Naive thymus-derived CD8-positive, alpha-beta T cell (primary cell): ENCODE measurements around the gene MICB. TPM values are rescaled to one million over a fixed set of nuclear protein-coding genes. Genes with fewer than 3 reads are reported as not detected.

Source experiments
- ATAC-seq, 2 donors: fragments of 150-1000 bp; cut with Tn5 transposase in 1 of 2; sonication (Bioruptor Pico), chemical (Tn5 transposase) in 1 of 2; 1 replicate in 1 of 2; 2 replicates in 1 of 2; pipeline ENCODE4 v1.10.0; 2021; ENCODE audit warnings: mild to moderate bottlenecking in 2 of 2, moderate library complexity in 2 of 2
- POLR2A ChIA-PET: fragments of 350-600 bp; sonication (Branson Sonifier 250); formaldehyde crosslinking; loops from one replicate; lab custom pipeline; 2021; ENCODE audit warnings: antibody characterized with exemption; lab: Charles Lee
- DNase-seq, 10 donors: peaks; one replicate each; pipeline versions ENCODE4 v3.0.0 to v3.0.0-alpha.2; 2020 to 2022
- H3K27ac Mint-ChIP-seq, 10 donors: one replicate each; pipeline ENCODE4 v1.8.0; 2020 to 2022; ENCODE audit warnings: mild to moderate bottlenecking in 10 of 10, mixed read lengths in 10 of 10, moderate library complexity in 4 of 10, inconsistent platforms in 1 of 10
- H3K27me3 Mint-ChIP-seq, 5 donors: one replicate each; pipeline ENCODE4 v1.8.0; 2021 to 2022; ENCODE audit warnings: mixed read lengths in 5 of 5
- H3K36me3 Mint-ChIP-seq, 3 donors: one replicate each; pipeline ENCODE4 v1.8.0; 2020 to 2022; ENCODE audit warnings: mixed read lengths in 3 of 3, mild to moderate bottlenecking in 2 of 3, inconsistent platforms in 1 of 3
- H3K4me1 Mint-ChIP-seq, 4 donors: one replicate each; pipeline ENCODE4 v1.8.0; 2021 to 2022; ENCODE audit warnings: mixed read lengths in 4 of 4
- H3K4me3 Mint-ChIP-seq, 10 donors: one replicate each; pipeline ENCODE4 v1.8.0; 2020 to 2022; ENCODE audit warnings: mild to moderate bottlenecking in 10 of 10, mixed read lengths in 10 of 10, moderate library complexity in 6 of 10, inconsistent platforms in 1 of 10
- H3K9me3 Mint-ChIP-seq, 9 donors: one replicate each; pipeline ENCODE4 v1.8.0; 2020 to 2022; ENCODE audit warnings: mixed read lengths in 9 of 9, mild to moderate bottlenecking in 3 of 9, inconsistent platforms in 1 of 9, moderate library complexity in 1 of 9
- polyA plus RNA-seq, 3 donors: library from polyadenylated mRNA; unstranded; fragments of 300-500 nt; fragmentation: Illumina TruSeq; gene quantifications; one replicate each; pipeline ENCODE4 v1.2.3, GENCODE V29; 2021
- total RNA-seq, 8 experiments: library from RNA in 2 of 8; stranded (reverse) in 2 of 8; gene quantifications; one replicate each; pipeline ENCODE4 v1.2.3 and lab custom pipeline; 2021 to 2026

MICB gene
- total and polyA plus RNA-seq, 5 experiments from 2014 or later: 3.3 to 13.8 (median 4.7) TPM

DNA sequence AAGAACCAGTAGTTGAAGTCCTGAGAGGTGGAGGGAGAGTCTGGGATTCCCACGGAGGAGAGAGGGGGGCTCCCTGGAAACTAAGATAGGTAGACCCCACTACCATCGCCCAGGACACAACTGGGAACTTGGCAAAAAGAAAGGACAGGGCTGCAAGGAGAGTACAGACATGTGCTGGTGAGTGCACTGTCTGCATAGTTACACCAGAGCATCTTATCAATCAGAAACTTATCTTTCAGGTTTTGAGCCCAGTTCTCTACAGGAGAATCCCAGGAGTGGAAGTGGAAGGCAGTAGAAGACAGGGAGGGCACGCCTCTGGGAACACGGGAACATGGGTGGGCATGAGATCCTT is 61.6 kb downstream of the MICB start:
- peaks cover 3 to 49% (median 9%) of the 10 kb centered on the region in 3 donors for H3K36me3 Mint-ChIP-seq
- peaks cover 40 to 82% (median 63%) of the 10 kb centered on the region in 4 donors for H3K4me1 Mint-ChIP-seq
- POLR2A ChIA-PET: interaction anchor here (0.9 to 34.2 kb wide), 7 partner anchors 9 to 300 kb away, joined by 3 to 1584 read pairs (median 4); partner anchors contain the start of genes ABHD16A, DDX39B, GPANK1 and LST1
- peak overlapping the region; percentile 20 to 90 (median 80) for H3K4me3 Mint-ChIP-seq
- H3K27me3 Mint-ChIP-seq: no peaks in the 10 kb centered on the region
- peak overlapping the region; percentile 65 to 91 (median 88) for H3K27ac Mint-ChIP-seq
- peak in 1 of 10 donors; percentile 19 for DNase-seq
- ATAC-seq: peak; percentile 20 to 23
- H3K9me3 Mint-ChIP-seq: no peaks in the 10 kb centered on the region

DNA sequence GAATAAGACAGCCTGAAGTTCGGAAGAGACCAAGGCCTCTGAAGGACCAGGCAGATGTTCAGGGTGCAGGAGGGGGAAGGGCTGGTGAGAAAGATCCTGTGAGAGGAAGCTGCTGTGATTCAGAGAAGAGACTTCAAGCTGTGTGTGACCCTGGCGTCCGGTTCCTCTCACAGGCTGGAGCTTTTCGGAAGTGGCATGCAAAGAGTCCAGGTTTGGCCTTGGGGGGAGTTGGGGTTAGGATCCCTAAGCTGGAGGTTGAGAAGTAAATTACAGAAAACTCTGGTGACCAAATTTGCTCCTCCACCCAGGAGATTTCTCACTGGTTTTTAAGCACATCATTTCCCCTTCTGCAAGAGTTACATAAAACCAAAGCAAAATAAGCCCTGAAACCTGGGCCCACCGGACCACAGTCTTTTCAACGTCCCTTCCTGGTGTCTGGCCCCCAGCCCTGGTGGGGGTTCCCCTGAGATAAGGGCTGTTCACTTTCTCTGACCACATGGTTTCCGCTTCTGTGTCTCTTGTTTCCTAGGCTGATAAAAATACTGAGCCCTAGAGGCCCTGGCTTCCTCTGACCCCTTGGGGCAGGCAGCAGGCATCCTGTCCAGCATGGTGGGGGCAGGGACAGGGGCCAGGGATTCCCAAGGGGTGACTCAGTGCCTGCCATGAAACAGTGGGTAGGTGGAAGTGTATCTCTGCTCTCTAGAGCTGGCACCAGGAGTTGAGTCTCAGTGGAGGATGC is 62.2 kb downstream of the MICB start:
- peaks cover 42 to 84% (median 68%) of the 10 kb centered on the region in 4 donors for H3K4me1 Mint-ChIP-seq
- H3K36me3 Mint-ChIP-seq: peaks cover 3 to 53% (median 9%) of the 10 kb centered on the region in 3 donors
- DNase-seq: peak in 3 of 10 donors; percentile 22 to 53 (median 50)
- POLR2A ChIA-PET: interaction anchor here (1.0 to 34.2 kb wide), 5 partner anchors 10 to 105 kb away, joined by 3 to 1584 read pairs (median 7); partner anchors contain the start of genes DDX39B, GPANK1, LST1 and LTA
- H3K4me3 Mint-ChIP-seq: peak overlapping the region; percentile 20 to 90 (median 80)
- no peaks in the 10 kb centered on the region for H3K9me3 Mint-ChIP-seq
- no peaks in the 10 kb centered on the region for H3K27me3 Mint-ChIP-seq
- H3K27ac Mint-ChIP-seq: peak overlapping the region; percentile 65 to 91 (median 88)
- ATAC-seq: peak; percentile 46 to 55

DNA sequence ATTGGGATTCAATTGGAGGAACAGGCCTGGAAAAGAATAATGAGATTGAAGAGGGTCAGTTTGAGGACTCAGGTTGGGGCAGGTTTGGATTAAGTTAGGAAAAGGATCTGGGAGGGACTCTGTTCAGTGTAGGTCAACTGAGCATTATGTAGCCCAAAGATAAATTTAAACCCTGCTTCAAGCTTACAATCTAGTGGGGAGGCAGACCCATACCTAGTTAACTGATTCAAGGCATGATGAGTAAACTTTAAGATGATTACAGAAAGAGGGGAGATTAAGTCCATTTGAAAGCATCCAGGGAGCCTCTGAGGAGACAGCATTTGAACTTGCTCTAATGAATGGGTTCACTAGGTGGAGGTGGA is 62.7 kb downstream of the MICB start:
- Mint-ChIP-seq H3K27me3 (no peaks in the 10 kb centered on the region), H3K4me3 (peak overlapping the region in 9 of 10 donors; percentile 1 to 88 (median 75)), H3K4me1 (peaks cover 42 to 90% (median 73%) of the 10 kb centered on the region in 4 donors), H3K36me3 (peaks cover 3 to 58% (median 12%) of the 10 kb centered on the region in 3 donors), H3K27ac (peak overlapping the region in 9 of 10 donors; percentile 65 to 91 (median 89)), H3K9me3 (no peaks in the 10 kb centered on the region)
- DNase-seq: no peak
- ATAC-seq: no peak
- POLR2A ChIA-PET: interaction anchor here (0.6 to 34.2 kb wide), 3 partner anchors 19 to 289 kb away, joined by 6 to 1584 read pairs (median 16); partner anchors contain the start of genes DDX39B, LST1, LTA and LTB

Other genes starting within 250 kb of the MICB start
- 1,000 to 10,000 TPM; 1,354 to 1,362 TPM for gene HLA-C, start 226.1 kb upstream of the MICB start, total RNA-seq
- 1,000 to 10,000 TPM; 2,582 to 3,026 (median 3,019) TPM for gene HLA-C, start 226.1 kb upstream of the MICB start, polyA plus RNA-seq
- 1,000 to 10,000 TPM; 5,337 to 5,382 TPM for gene HLA-B, start 141.0 kb upstream of the MICB start, total RNA-seq
- 1,000 to 10,000 TPM; 5,978 to 8,548 (median 7,722) TPM for gene HLA-B, start 141.0 kb upstream of the MICB start, polyA plus RNA-seq
- gene MICA, start 94.5 kb upstream of the MICB start, total RNA-seq: 10 to 100 TPM; 21.0 to 21.9 TPM
- 1 to 10 TPM; 3.7 to 5.8 (median 5.5) TPM for gene MICA, start 94.5 kb upstream of the MICB start, polyA plus RNA-seq
- gene MCCD1, start 30.8 kb downstream of the MICB start, total RNA-seq: not detected
- not detected for gene MCCD1, start 30.8 kb downstream of the MICB start, polyA plus RNA-seq
- 100 to 1,000 TPM; 679 to 768 TPM for gene DDX39B, start 43.9 kb downstream of the MICB start, total RNA-seq
- 100 to 1,000 TPM in 1 of 3 donors, 10 to 100 TPM in 2; 53.6 to 104 (median 96.0) TPM for gene DDX39B, start 43.9 kb downstream of the MICB start, polyA plus RNA-seq
- gene ATP6V1G2, start 48.5 kb downstream of the MICB start, total RNA-seq: 1 to 10 TPM; 7.9 TPM
- gene ATP6V1G2, start 48.5 kb downstream of the MICB start, polyA plus RNA-seq: under 1 TPM in 2 of 3 donors, not detected in 1; 0.55 to 0.56 TPM
- 10 to 100 TPM; 14.1 to 15.2 TPM for gene NFKBIL1, start 49.5 kb downstream of the MICB start, total RNA-seq
- 10 to 100 TPM in 1 of 3 donors, 1 to 10 TPM in 2; 8.4 to 10.0 (median 8.5) TPM for gene NFKBIL1, start 49.5 kb downstream of the MICB start, polyA plus RNA-seq
- 10 to 100 TPM; 14.3 to 16.2 TPM for gene LTA, start 74.1 kb downstream of the MICB start, total RNA-seq
- 10 to 100 TPM; 11.0 to 40.1 (median 29.9) TPM for gene LTA, start 74.1 kb downstream of the MICB start, polyA plus RNA-seq
- gene TNF, start 77.4 kb downstream of the MICB start, total RNA-seq: 1 to 10 TPM; 2.1 to 2.3 TPM
- under 1 TPM; 0.11 to 0.53 (median 0.37) TPM for gene TNF, start 77.4 kb downstream of the MICB start, polyA plus RNA-seq
- 100 to 1,000 TPM; 450 to 469 TPM for gene LTB, start 84.3 kb downstream of the MICB start, total RNA-seq
- gene LTB, start 84.3 kb downstream of the MICB start, polyA plus RNA-seq: 1,000 to 10,000 TPM in 2 of 3 donors, 100 to 1,000 TPM in 1; 707 to 1,760 (median 1,173) TPM
- gene LST1, start 88.1 kb downstream of the MICB start, total RNA-seq: 10 to 100 TPM; 13.7 to 19.1 TPM
- gene LST1, start 88.1 kb downstream of the MICB start, polyA plus RNA-seq: 10 to 100 TPM; 13.4 to 18.0 (median 15.0) TPM
- 1 to 10 TPM; 8.5 to 8.8 TPM for gene NCR3, start 94.9 kb downstream of the MICB start, total RNA-seq
- gene NCR3, start 94.9 kb downstream of the MICB start, polyA plus RNA-seq: 10 to 100 TPM; 54.3 to 86.3 (median 76.0) TPM
- 10 to 100 TPM; 23.0 to 27.3 TPM for gene AIF1, start 117.1 kb downstream of the MICB start, total RNA-seq
- 100 to 1,000 TPM; 145 to 242 (median 239) TPM for gene AIF1, start 117.1 kb downstream of the MICB start, polyA plus RNA-seq
- gene PRRC2A, start 122.6 kb downstream of the MICB start, total RNA-seq: 100 to 1,000 TPM; 227 to 230 TPM
- gene PRRC2A, start 122.6 kb downstream of the MICB start, polyA plus RNA-seq: 1 to 10 TPM; 4.5 to 7.1 (median 5.0) TPM
- gene BAG6, start 154.5 kb downstream of the MICB start, total RNA-seq: 100 to 1,000 TPM; 244 to 258 TPM
- gene BAG6, start 154.5 kb downstream of the MICB start, polyA plus RNA-seq: 10 to 100 TPM; 17.7 to 21.5 (median 21.1) TPM
- 1 to 10 TPM; 2.2 to 3.1 TPM for gene APOM, start 157.7 kb downstream of the MICB start, total RNA-seq
- 1 to 10 TPM; 5.0 to 8.0 (median 5.5) TPM for gene APOM, start 157.7 kb downstream of the MICB start, polyA plus RNA-seq
- gene C6orf47, start 162.6 kb downstream of the MICB start, total RNA-seq: 10 to 100 TPM; 24.9 to 26.3 TPM
- gene C6orf47, start 162.6 kb downstream of the MICB start, polyA plus RNA-seq: 10 to 100 TPM; 17.0 to 36.7 (median 21.3) TPM
- gene GPANK1, start 166.9 kb downstream of the MICB start, total RNA-seq: 10 to 100 TPM; 26.6 to 27.9 TPM
- gene GPANK1, start 166.9 kb downstream of the MICB start, polyA plus RNA-seq: 10 to 100 TPM; 20.8 to 22.9 (median 21.2) TPM
- gene CSNK2B, start 167.9 kb downstream of the MICB start, total RNA-seq: 100 to 1,000 TPM; 131 to 133 TPM
- 100 to 1,000 TPM; 214 to 230 (median 217) TPM for gene CSNK2B, start 167.9 kb downstream of the MICB start, polyA plus RNA-seq
- gene LY6G5B, start 171.8 kb downstream of the MICB start, total RNA-seq: 10 to 100 TPM; 44.1 to 48.8 TPM
- under 1 TPM in 1 of 3 donors, not detected in 2; 0.25 TPM for gene LY6G5B, start 171.8 kb downstream of the MICB start, polyA plus RNA-seq
- 1 to 10 TPM; 4.4 to 5.5 TPM for gene LY6G5C, start 182.9 kb downstream of the MICB start, total RNA-seq
- 1 to 10 TPM; 4.6 to 7.9 (median 7.6) TPM for gene LY6G5C, start 182.9 kb downstream of the MICB start, polyA plus RNA-seq
- 10 to 100 TPM; 58.4 to 59.9 TPM for gene ABHD16A, start 205.2 kb downstream of the MICB start, total RNA-seq
- gene ABHD16A, start 205.2 kb downstream of the MICB start, polyA plus RNA-seq: 10 to 100 TPM; 26.9 to 35.5 (median 34.1) TPM
- gene LY6G6F, start 208.7 kb downstream of the MICB start, total RNA-seq: not detected
- not detected for gene LY6G6F, start 208.7 kb downstream of the MICB start, polyA plus RNA-seq
- not detected for gene LY6G6D, start 217.2 kb downstream of the MICB start, total RNA-seq
- not detected for gene LY6G6D, start 217.2 kb downstream of the MICB start, polyA plus RNA-seq
- not detected for gene LY6G6C, start 223.6 kb downstream of the MICB start, total RNA-seq
- not detected for gene LY6G6C, start 223.6 kb downstream of the MICB start, polyA plus RNA-seq
- 1 to 10 TPM; 1.4 to 1.9 TPM for gene MPIG6B, start 225.2 kb downstream of the MICB start, total RNA-seq
- 1 to 10 TPM; 1.2 to 4.9 (median 1.3) TPM for gene MPIG6B, start 225.2 kb downstream of the MICB start, polyA plus RNA-seq
- gene DDAH2, start 231.2 kb downstream of the MICB start, total RNA-seq: 1 to 10 TPM; 3.1 to 5.1 TPM
- 10 to 100 TPM in 2 of 3 donors, 1 to 10 TPM in 1; 8.0 to 14.7 (median 10.3) TPM for gene DDAH2, start 231.2 kb downstream of the MICB start, polyA plus RNA-seq
- 10 to 100 TPM; 23.7 to 27.1 TPM for gene CLIC1, start 238.4 kb downstream of the MICB start, total RNA-seq
- gene CLIC1, start 238.4 kb downstream of the MICB start, polyA plus RNA-seq: 100 to 1,000 TPM in 2 of 3 donors, 10 to 100 TPM in 1; 95.1 to 345 (median 114) TPM
- 1 to 10 TPM; 7.2 to 8.3 TPM for gene MSH5, start 241.9 kb downstream of the MICB start, total RNA-seq
- 1 to 10 TPM in 2 of 3 donors, under 1 TPM in 1; 0.61 to 1.1 (median 1.1) TPM for gene MSH5, start 241.9 kb downstream of the MICB start, polyA plus RNA-seq